ENCODE results near the gene GDPD4.

The GDPD4 gene

GRCh38 chr11:77184136-77184860 is 117.2 kb downstream of the GDPD4 start:
- Histone ChIP-seq H3K36me3 (ENCODE audit: insufficient read depth, low read length) (no peaks in the 10 kb centered on the region), H3K4me1 (ENCODE audit: insufficient read depth, low read length) (no peaks in the 10 kb centered on the region), H2AFZ (ENCODE audit: low read depth, low read length) (no peak overlapping the region), H3K27me3 (ENCODE audit: insufficient read depth, low read length) (no peaks in the 10 kb centered on the region), H3K9me3 (ENCODE audit: low read length) (no peaks in the 10 kb centered on the region), H3K4me3 (ENCODE audit: low read length) (no peak overlapping the region)

DNA sequence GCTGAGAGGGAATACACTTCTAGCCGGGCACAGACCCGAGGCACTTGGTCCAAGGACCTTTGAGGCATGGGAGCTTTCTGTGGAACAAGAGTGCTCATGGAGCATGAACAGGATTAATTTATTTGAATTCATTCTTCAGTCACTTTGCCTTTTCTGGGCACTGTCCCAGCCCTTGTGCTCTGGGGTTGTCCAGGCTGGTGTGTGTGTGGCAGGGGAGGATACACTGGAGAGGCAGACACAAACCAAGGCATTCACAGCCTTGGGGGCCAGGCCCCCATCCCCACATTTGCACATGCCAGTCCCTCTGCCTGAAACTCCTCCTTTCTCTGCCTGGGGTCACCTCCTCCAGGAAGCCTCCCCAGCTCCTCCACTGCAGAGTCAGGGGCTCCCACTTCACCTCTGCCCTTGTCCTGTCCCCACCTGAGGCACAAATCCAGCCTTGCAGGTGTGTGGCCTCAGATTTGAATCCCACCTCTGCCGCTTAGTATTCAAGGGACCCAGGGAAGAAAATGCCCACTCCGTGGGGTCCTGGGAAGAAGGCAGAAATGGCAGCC is 118.0 kb downstream of the GDPD4 start:
- Histone ChIP-seq H3K4me1 (ENCODE audit: insufficient read depth, low read length) (no peaks in the 10 kb centered on the region), H3K27me3 (ENCODE audit: insufficient read depth, low read length) (no peaks in the 10 kb centered on the region)

DNA sequence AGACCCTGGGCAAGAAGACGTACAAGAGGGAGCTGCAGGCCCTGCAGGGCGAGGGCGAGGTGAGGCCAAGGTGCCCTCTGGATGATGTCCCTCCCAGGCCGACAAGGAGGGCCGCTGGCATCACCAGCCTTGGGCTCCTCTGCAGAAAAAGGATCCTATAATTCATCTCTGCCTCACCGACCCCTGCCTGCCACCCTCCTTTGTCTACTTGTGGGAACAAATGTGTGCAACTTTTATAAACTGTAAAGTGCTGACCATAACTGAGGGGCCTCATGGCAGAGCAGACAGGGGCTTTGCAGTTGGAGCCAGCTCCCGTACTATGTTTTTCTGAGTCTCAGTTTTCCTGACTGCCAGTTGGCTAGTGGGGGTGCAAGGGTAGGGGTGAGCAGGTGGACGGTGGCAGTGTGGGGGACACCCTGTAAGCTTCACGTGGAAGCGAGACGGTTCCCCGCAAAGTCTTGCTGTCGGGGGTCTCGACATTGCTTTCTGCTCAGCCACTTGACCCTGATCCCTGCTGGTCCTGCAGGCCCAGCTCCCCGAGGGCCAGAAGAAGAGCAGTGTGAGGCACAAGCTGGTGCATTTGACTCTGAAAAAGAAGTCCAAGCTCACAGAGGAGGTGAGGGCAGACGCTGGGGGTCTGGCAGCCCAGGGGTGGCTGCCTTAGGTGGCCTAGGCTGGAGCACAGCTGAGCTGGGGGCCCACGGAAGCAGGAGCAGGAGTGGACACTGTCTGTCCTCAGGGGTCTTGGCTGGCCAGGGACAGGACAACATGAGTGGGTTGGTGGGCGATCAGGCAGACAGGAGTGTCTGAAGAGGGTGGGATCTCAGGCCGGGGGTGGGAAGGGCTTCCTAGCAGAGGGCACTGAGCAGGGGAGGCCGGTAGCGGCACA is 118.7 kb downstream of the GDPD4 start:
- Histone ChIP-seq H2AFZ (ENCODE audit: low read depth, low read length) (no peak overlapping the region), H3K9me3 (ENCODE audit: low read length) (no peaks in the 10 kb centered on the region), H3K27me3 (ENCODE audit: insufficient read depth, low read length) (no peaks in the 10 kb centered on the region), H3K4me3 (ENCODE audit: low read length) (no peak overlapping the region), H3K36me3 (ENCODE audit: insufficient read depth, low read length) (no peaks in the 10 kb centered on the region), H3K4me1 (ENCODE audit: insufficient read depth, low read length) (no peaks in the 10 kb centered on the region)

More for the DNA sequence above, 118.0 kb downstream of the GDPD4 start:
- H3K9me3 ChIP-seq (ENCODE audit: low read length), result no peaks in the 10 kb centered on the region
- no peaks in the 10 kb centered on the region for H3K36me3 ChIP-seq (ENCODE audit: insufficient read depth, low read length)
- no peak overlapping the region for H2AFZ ChIP-seq (ENCODE audit: low read depth, low read length)
- H3K4me3 ChIP-seq (ENCODE audit: low read length), result no peak overlapping the region

GRCh38 chr11:77181799-77182541 is 119.5 kb downstream of the GDPD4 start:
- Histone ChIP-seq H3K36me3 (ENCODE audit: insufficient read depth, low read length) (no peaks in the 10 kb centered on the region), H3K27me3 (ENCODE audit: insufficient read depth, low read length) (no peaks in the 10 kb centered on the region)

GRCh38 chr11:77181226-77181625 is 120.3 kb downstream of the GDPD4 start:
- no peak overlapping the region for H3K4me3 ChIP-seq (ENCODE audit: low read length)

More at GRCh38 chr11:77181799-77182541, 119.5 kb downstream of the GDPD4 start:
- no peaks in the 10 kb centered on the region for H3K9me3 ChIP-seq (ENCODE audit: low read length)
- H3K4me1 ChIP-seq (ENCODE audit: insufficient read depth, low read length), result no peaks in the 10 kb centered on the region
- H3K4me3 ChIP-seq (ENCODE audit: low read length), result no peak overlapping the region
- no peak overlapping the region for H2AFZ ChIP-seq (ENCODE audit: low read depth, low read length)

GRCh38 chr11:77180346-77180745 is 121.1 kb downstream of the GDPD4 start:
- Histone ChIP-seq H3K36me3 (ENCODE audit: insufficient read depth, low read length) (no peaks in the 10 kb centered on the region), H3K27me3 (ENCODE audit: insufficient read depth, low read length) (no peaks in the 10 kb centered on the region), H3K4me1 (ENCODE audit: insufficient read depth, low read length) (peaks cover 8% of the 10 kb centered on the region), H2AFZ (ENCODE audit: low read depth, low read length) (no peak overlapping the region), H3K9me3 (ENCODE audit: low read length) (no peaks in the 10 kb centered on the region), H3K4me3 (ENCODE audit: low read length) (no peak overlapping the region)

More at GRCh38 chr11:77181226-77181625, 120.3 kb downstream of the GDPD4 start:
- H2AFZ ChIP-seq (ENCODE audit: low read depth, low read length), result no peak overlapping the region
- H3K27me3 ChIP-seq (ENCODE audit: insufficient read depth, low read length), result no peaks in the 10 kb centered on the region
- H3K4me1 ChIP-seq (ENCODE audit: insufficient read depth, low read length), result no peaks in the 10 kb centered on the region
- no peaks in the 10 kb centered on the region for H3K36me3 ChIP-seq (ENCODE audit: insufficient read depth, low read length)
- H3K9me3 ChIP-seq (ENCODE audit: low read length), result no peaks in the 10 kb centered on the region

DNA sequence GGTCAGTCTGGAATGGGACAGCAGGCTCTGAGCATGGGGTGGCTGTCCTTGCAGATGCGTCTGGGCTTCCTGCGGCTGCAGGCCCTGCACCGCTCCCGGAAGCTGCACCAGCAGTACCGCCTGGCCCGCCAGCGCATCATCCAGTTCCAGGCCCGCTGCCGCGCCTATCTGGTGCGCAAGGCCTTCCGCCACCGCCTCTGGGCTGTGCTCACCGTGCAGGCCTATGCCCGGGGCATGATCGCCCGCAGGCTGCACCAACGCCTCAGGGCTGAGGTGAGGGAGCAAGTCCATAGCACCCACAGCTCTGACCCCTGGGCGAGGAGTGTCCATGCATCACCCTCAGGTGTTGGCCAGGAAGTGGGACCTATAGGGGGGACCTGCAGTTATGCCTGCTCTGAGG is 121.8 kb downstream of the GDPD4 start:
- H3K9me3 ChIP-seq (ENCODE audit: low read length), result no peaks in the 10 kb centered on the region
- no peaks in the 10 kb centered on the region for H3K27me3 ChIP-seq (ENCODE audit: insufficient read depth, low read length)
- no peaks in the 10 kb centered on the region for H3K36me3 ChIP-seq (ENCODE audit: insufficient read depth, low read length)
- H3K4me3 ChIP-seq (ENCODE audit: low read length), result no peak overlapping the region
- peaks cover 10% of the 10 kb centered on the region for H3K4me1 ChIP-seq (ENCODE audit: insufficient read depth, low read length)
- no peak overlapping the region for H2AFZ ChIP-seq (ENCODE audit: low read depth, low read length)

DNA sequence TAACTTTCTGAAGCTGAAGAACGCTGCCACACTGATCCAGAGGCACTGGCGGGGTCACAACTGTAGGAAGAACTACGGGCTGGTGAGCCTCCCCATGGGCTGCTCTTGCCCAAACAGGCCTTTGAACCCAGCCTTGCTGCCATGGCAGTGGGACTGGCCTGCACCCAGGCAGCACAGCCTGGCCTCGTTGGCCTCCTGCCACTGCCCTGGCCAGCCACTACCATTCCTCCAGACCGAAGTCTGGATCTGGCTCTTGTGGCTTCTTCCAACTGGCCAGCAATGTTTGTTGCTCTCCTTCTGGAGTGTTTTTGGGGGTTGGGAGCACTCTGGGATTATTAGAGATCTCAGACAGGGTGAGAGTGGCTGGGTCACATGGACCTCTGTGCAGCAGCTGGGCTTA is 122.4 kb downstream of the GDPD4 start:
- Histone ChIP-seq H2AFZ (ENCODE audit: low read depth, low read length) (no peak overlapping the region), H3K9me3 (ENCODE audit: low read length) (no peaks in the 10 kb centered on the region), H3K36me3 (ENCODE audit: insufficient read depth, low read length) (no peaks in the 10 kb centered on the region), H3K4me3 (ENCODE audit: low read length) (no peak overlapping the region), H3K27me3 (ENCODE audit: insufficient read depth, low read length) (no peaks in the 10 kb centered on the region), H3K4me1 (ENCODE audit: insufficient read depth, low read length) (peaks cover 13% of the 10 kb centered on the region)

GRCh38 chr11:77178150-77178549 is 123.3 kb downstream of the GDPD4 start:
- H3K9me3 ChIP-seq (ENCODE audit: low read length), result no peaks in the 10 kb centered on the region
- H3K27me3 ChIP-seq (ENCODE audit: insufficient read depth, low read length), result no peaks in the 10 kb centered on the region
- H3K4me1 ChIP-seq (ENCODE audit: insufficient read depth, low read length), result peaks cover 19% of the 10 kb centered on the region
- H3K4me3 ChIP-seq (ENCODE audit: low read length), result no peak overlapping the region
- H3K36me3 ChIP-seq (ENCODE audit: insufficient read depth, low read length), result no peaks in the 10 kb centered on the region
- no peak overlapping the region for H2AFZ ChIP-seq (ENCODE audit: low read depth, low read length)

DNA sequence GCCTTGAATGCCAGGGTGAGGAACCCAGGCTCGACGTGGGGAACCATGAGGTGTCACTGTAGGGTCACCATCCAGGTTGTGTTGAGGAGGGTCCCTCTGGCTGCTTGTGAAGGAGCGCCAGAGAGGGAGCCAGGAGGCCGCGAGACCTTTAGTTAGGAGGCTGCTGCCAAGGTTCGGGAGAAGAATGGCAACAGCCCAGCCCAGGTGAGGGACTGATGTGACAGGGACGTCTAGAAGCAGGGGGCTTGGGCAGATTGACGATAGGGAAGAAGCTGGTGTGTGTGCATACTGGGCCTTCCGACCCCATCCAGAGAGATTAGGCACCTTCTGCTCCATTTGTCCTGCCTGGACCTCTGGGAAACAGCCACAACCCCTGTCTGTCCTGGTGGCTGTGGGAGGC is 124.5 kb downstream of the GDPD4 start:
- no peak overlapping the region for H3K4me3 ChIP-seq (ENCODE audit: low read length)
- H3K27me3 ChIP-seq (ENCODE audit: insufficient read depth, low read length), result no peaks in the 10 kb centered on the region
- peaks cover 26% of the 10 kb centered on the region for H3K4me1 ChIP-seq (ENCODE audit: insufficient read depth, low read length)
- H2AFZ ChIP-seq (ENCODE audit: low read depth, low read length), result no peak overlapping the region
- H3K36me3 ChIP-seq (ENCODE audit: insufficient read depth, low read length), result no peaks in the 10 kb centered on the region
- no peaks in the 10 kb centered on the region for H3K9me3 ChIP-seq (ENCODE audit: low read length)

GRCh38 chr11:77175869-77176539 is 125.5 kb downstream of the GDPD4 start:
- H3K36me3 ChIP-seq (ENCODE audit: insufficient read depth, low read length), result no peaks in the 10 kb centered on the region
- H3K9me3 ChIP-seq (ENCODE audit: low read length), result no peaks in the 10 kb centered on the region
- no peaks in the 10 kb centered on the region for H3K27me3 ChIP-seq (ENCODE audit: insufficient read depth, low read length)
- peak overlapping the region; percentile 85 for H2AFZ ChIP-seq (ENCODE audit: low read depth, low read length)
- H3K4me1 ChIP-seq (ENCODE audit: insufficient read depth, low read length), result peaks cover 32% of the 10 kb centered on the region
- H3K4me3 ChIP-seq (ENCODE audit: low read length), result peak overlapping the region; percentile 27

DNA sequence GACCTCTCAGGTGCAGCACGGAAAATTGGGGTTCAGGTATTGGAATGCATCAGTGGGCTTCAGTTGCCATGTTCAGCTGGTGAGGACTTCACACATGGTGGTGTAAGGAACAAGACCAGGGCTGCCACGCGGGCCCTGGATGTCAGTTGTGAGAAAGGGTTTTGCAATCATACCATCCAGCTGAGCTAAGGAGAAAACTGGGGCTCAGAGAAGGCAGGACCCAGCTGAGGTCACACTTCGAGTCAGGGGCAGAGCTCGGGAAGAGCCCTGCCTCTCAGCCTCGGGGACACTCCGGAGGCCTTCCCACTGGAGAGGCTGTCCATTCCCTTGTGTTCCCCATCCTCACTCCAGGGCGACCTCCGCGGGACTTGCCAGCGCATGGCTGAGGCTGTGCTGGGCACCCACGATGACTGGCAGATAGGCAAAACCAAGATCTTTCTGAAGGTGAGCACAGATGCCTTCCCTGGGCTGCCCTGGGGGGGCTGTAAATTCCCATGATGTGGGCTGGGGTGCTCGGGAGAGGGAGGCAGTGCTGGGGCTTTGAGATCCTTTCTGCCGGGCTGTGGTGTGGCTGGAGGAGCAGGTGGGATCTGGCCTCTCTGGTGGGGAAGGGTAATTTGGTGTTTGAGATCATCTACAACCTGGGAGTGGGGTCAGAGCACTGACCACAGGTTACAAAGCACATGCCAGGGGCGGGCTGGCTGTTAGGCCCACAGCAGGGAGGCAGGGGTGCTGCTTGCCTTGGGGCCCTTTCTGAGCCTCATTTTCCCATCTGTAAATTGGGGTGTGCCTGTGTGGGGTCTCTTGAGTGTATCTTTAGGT is 126.3 kb downstream of the GDPD4 start:
- Histone ChIP-seq H3K4me1 (ENCODE audit: insufficient read depth, low read length) (peaks cover 32% of the 10 kb centered on the region), H3K36me3 (ENCODE audit: insufficient read depth, low read length) (no peaks in the 10 kb centered on the region), H3K27me3 (ENCODE audit: insufficient read depth, low read length) (no peaks in the 10 kb centered on the region), H3K9me3 (ENCODE audit: low read length) (no peaks in the 10 kb centered on the region), H2AFZ (ENCODE audit: low read depth, low read length) (peak overlapping the region; percentile 85), H3K4me3 (ENCODE audit: low read length) (peak overlapping the region; percentile 27)

Measured in neuron (in vitro differentiated cells).